Nephron (organoid): ENCODE data around the gene KNL1.
A peak's percentile ranks its signal among the peaks of the same experiment; 100 is the strongest.
"Not testable (repeated sequence)": the region's sequence is repeated elsewhere in the genome, so short reads cannot be mapped to it uniquely, and the experiment has no call there.

ENCODE experiments used
- H3K27ac Mint-ChIP-seq, 3 experiments: 2 replicates each; pipeline ENCODE4 v1.8.0; 2020; ENCODE audit warnings: mixed read lengths in 3 of 3, mild to moderate bottlenecking in 2 of 3, moderate library complexity in 1 of 3
- H3K27me3 Mint-ChIP-seq: 2 replicates; pipeline ENCODE4 v1.8.0; 2021; ENCODE audit warnings: low read depth, mild to moderate bottlenecking, moderate library complexity, mixed read lengths
- H3K36me3 Mint-ChIP-seq: 2 replicates; pipeline ENCODE4 v1.8.0; 2020; ENCODE audit warnings: low read depth, mixed read lengths
- H3K4me1 Mint-ChIP-seq: 2 replicates; pipeline ENCODE4 v1.8.0; 2020; ENCODE audit warnings: mixed read lengths
- H3K4me3 Mint-ChIP-seq, 3 experiments: 2 replicates each; pipeline ENCODE4 v1.8.0; 2020; ENCODE audit warnings: mild to moderate bottlenecking in 3 of 3, mixed read lengths in 3 of 3, moderate library complexity in 2 of 3
- H3K9me3 Mint-ChIP-seq: 2 replicates; pipeline ENCODE4 v1.8.0; 2020; ENCODE audit warnings: mixed read lengths
- CTCF ChIP-seq, 3 experiments: fragments of 200-600 bp; sonication (generic); IDR thresholded peaks; one replicate each; pipeline ENCODE4 v1.5.0; 2021; ENCODE audit warnings: antibody characterized with exemption in 3 of 3; ENCODE audit not compliant: unreplicated experiment in 3 of 3

KNL1 gene

DNA sequence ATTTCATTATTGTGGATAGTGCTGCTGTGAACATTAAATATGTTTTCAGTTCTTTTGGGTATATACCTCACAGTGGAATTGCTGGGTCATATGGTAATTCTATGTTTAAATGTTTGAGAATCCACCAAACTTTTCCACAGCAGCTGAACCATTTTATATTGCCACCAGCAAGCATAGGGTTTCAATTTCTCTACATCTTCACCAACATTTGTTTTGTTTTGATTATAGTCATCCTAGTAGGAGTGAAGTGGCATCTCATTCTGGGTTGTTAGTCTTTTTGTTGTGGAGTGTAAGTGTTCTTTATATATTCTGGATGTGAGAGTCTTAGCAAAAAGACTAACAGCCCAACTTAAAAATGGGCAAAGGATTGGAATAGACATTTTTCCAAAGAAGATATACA lies 18.9 kb upstream of the KNL1 start:
- no peak for TF ChIP-seq CTCF (IDR thresholded peaks at IDR 0.05; ENCODE audit: unreplicated experiment in 3 of 3)
- H3K27me3 Mint-ChIP-seq: no peaks in the 10 kb centered on the region
- H3K36me3 Mint-ChIP-seq: peaks cover 36% of the 10 kb centered on the region
- peaks cover 6% of the 10 kb centered on the region for H3K4me1 Mint-ChIP-seq
- peaks cover 5% of the 10 kb centered on the region for H3K9me3 Mint-ChIP-seq
- no peak overlapping the region for H3K4me3 Mint-ChIP-seq
- H3K27ac Mint-ChIP-seq: no peak overlapping the region

- H3K4me1 Mint-ChIP-seq, H3K4me3 Mint-ChIP-seq, H3K9me3 Mint-ChIP-seq, H3K27me3 Mint-ChIP-seq, H3K27ac Mint-ChIP-seq: not testable (repeated sequence)
- peaks cover 36% of the 10 kb centered on the region for H3K36me3 Mint-ChIP-seq
Observed at GRCh38 chr15:40576914-40577313, 17.1 kb upstream of the KNL1 start.

GRCh38 chr15:40578892-40579291 lies 15.2 kb upstream of the KNL1 start:
- H3K36me3 Mint-ChIP-seq: peaks cover 22% of the 10 kb centered on the region
- H3K4me3 Mint-ChIP-seq: no peak overlapping the region
- no peak for TF ChIP-seq CTCF (IDR thresholded peaks at IDR 0.05; ENCODE audit: unreplicated experiment in 3 of 3)
- no peaks in the 10 kb centered on the region for H3K27me3 Mint-ChIP-seq
- peaks cover 5% of the 10 kb centered on the region for H3K9me3 Mint-ChIP-seq
- H3K27ac Mint-ChIP-seq: no peak overlapping the region
- peaks cover 1% of the 10 kb centered on the region for H3K4me1 Mint-ChIP-seq

DNA sequence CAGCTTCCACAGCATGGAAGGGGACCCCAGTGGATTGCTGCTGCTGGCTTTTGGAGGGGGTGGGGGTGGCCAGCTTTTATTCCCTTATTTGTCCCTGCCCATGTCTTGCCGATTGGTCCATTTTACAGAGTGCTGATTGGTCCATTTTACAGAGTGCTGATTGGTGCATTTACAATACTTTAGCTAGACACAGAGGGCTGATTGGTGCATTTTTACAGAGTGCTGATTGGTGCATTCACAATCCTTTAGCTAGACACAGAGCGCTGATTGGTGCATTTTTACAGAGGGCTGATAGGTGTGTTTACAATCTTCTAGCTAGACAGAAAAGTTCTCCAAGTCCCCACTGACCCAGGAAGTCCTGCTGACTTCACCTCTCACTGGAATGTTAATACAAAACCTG lies 12.3 kb upstream of the KNL1 start:
- not testable (repeated sequence) for H3K27me3 Mint-ChIP-seq, H3K9me3 Mint-ChIP-seq

GRCh38 chr15:40582726-40583246 lies 11.3 kb upstream of the KNL1 start:
- Mint-ChIP-seq H3K27ac (no peak overlapping the region), H3K4me3 (no peak overlapping the region), H3K36me3 (peaks cover 2% of the 10 kb centered on the region), H3K27me3 (no peaks in the 10 kb centered on the region), H3K9me3 (peaks cover 4% of the 10 kb centered on the region), H3K4me1 (peaks cover 11% of the 10 kb centered on the region)
- TF ChIP-seq CTCF (IDR thresholded peaks at IDR 0.05; ENCODE audit: unreplicated experiment in 3 of 3): no peak

More for the DNA sequence above, 12.3 kb upstream of the KNL1 start:
- H3K27ac Mint-ChIP-seq, H3K36me3 Mint-ChIP-seq, H3K4me3 Mint-ChIP-seq: not testable (repeated sequence)
- peaks cover 11% of the 10 kb centered on the region for H3K4me1 Mint-ChIP-seq

DNA sequence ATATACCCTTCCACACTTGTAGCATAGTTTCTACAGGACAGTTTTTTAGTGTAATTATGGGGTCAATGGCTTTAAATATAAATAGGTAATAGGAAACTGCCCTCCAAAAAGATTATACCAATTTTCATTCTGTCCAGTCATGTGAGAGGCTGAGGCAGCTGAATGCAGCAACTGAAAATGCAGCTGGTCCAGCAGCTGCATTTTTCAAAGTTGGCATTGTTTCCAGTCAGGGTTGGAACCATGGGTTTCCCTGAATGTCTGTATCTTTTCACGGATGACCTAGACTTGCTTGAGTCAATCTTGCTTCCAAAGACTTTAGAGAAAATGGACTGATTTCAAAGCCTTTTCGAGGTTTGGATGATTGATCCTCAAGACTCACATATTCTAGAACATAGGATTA lies 9.9 kb upstream of the KNL1 start:
- Mint-ChIP-seq H3K36me3 (no peaks in the 10 kb centered on the region), H3K4me3 (peak overlapping the region in 1 of 3 experiments; percentile 27), H3K27ac (peak overlapping the region; percentile 57 to 68 (median 63)), H3K4me1 (peaks cover 11% of the 10 kb centered on the region), H3K9me3 (no peaks in the 10 kb centered on the region), H3K27me3 (no peaks in the 10 kb centered on the region)
- TF ChIP-seq CTCF (IDR thresholded peaks at IDR 0.05; ENCODE audit: unreplicated experiment in 3 of 3): no peak

DNA sequence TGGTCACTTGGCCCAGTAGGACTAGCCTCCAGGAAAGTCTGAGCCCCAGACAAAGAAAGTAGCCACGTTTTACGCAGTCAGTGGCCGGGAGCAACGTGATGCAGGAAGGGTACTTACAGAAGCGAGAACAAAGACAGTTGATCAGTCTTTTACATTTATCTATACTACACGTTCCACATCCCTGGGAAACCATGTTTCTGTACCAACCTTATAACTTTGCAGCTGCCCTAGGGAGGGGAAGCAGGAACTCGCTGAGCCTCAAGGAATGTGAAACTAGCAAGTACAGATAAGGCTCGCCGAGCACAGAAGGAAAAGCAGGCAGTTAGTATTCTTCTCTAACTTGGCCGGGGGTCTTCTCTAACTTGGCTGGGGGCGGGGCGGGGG lies 3.4 kb upstream of the KNL1 start:
- no peaks in the 10 kb centered on the region for H3K36me3 Mint-ChIP-seq
- TF ChIP-seq CTCF (IDR thresholded peaks at IDR 0.05; ENCODE audit: unreplicated experiment in 3 of 3): no peak
- H3K4me1 Mint-ChIP-seq: peaks cover 13% of the 10 kb centered on the region
- no peaks in the 10 kb centered on the region for H3K9me3 Mint-ChIP-seq
- H3K27me3 Mint-ChIP-seq: peaks cover 4% of the 10 kb centered on the region
- H3K4me3 Mint-ChIP-seq: peak overlapping the region; percentile 69 to 80 (median 71)
- peak overlapping the region; percentile 6 to 85 (median 64) for H3K27ac Mint-ChIP-seq
